ENCODE measurements around the gene FGF8.

Gene FGF8

GRCh38 chr10:101784558-101784957 lies 8.6 kb upstream of the FGF8 start:
- H3K4me3 ChIP-seq (ENCODE audit: low read depth, low read length): no peak overlapping the region
- no peak for TF ChIP-seq CTCF (IDR thresholded peaks at IDR 0.05; ENCODE audit: low read depth, low read length)
- TF ChIP-seq MYC (IDR thresholded peaks at IDR 0.05; ENCODE audit: low read depth, low read length): no peak
- no peak for TF ChIP-seq MAX (IDR thresholded peaks at IDR 0.05; ENCODE audit: low read depth, low read length)
- DNase-seq (ENCODE audit: low read depth): no peak

- TF ChIP-seq POLR2A (IDR thresholded peaks at IDR 0.05; ENCODE audit: extremely low read depth, insufficient read length) (no peak), CTCF (IDR thresholded peaks at IDR 0.05; ENCODE audit: low read depth, low read length) (no peak), MYC (IDR thresholded peaks at IDR 0.05; ENCODE audit: low read depth, low read length) (no peak), MAX (IDR thresholded peaks at IDR 0.05; ENCODE audit: low read depth, low read length) (no peak)
- DNase-seq (ENCODE audit: low read depth): no peak
- H3K4me3 ChIP-seq (ENCODE audit: low read depth, low read length): peak overlapping the region; percentile 96
These were observed 7.8 kb upstream of the FGF8 start for GRCh38 chr10:101783736-101784118.

- peak; percentile 91 for DNase-seq (ENCODE audit: low read depth)
- peak within 1 kb of the TSS; percentile 96 for H3K4me3 ChIP-seq (ENCODE audit: low read depth, low read length)
- TF ChIP-seq POLR2A (IDR thresholded peaks at IDR 0.05; ENCODE audit: extremely low read depth, insufficient read length): peak; percentile 58
- TF ChIP-seq MAX (IDR thresholded peaks at IDR 0.05; ENCODE audit: low read depth, low read length): peak; percentile 79
- peak; percentile 89 for TF ChIP-seq MYC (IDR thresholded peaks at IDR 0.05; ENCODE audit: low read depth, low read length)
- TF ChIP-seq CTCF (IDR thresholded peaks at IDR 0.05; ENCODE audit: low read depth, low read length): no peak
These were observed 7.2 kb upstream of the FGF8 start, which contains the start of gene NPM3 for GRCh38 chr10:101782811-101783735. TSS of gene NPM3 (minus strand) at chr10:101783446. CDS start at chr10:101783390, 56 bp downstream.

- no peak for TF ChIP-seq MAX (IDR thresholded peaks at IDR 0.05; ENCODE audit: low read depth, low read length)
- H3K4me3 ChIP-seq (ENCODE audit: low read depth, low read length): peak overlapping the region; percentile 96
These were observed 6.3 kb upstream of the FGF8 start for GRCh38 chr10:101781984-101782810.

GRCh38 chr10:101781655-101781983 lies 5.7 kb upstream of the FGF8 start:
- H3K4me3 ChIP-seq (ENCODE audit: low read depth, low read length): peak overlapping the region; percentile 96
- DNase-seq (ENCODE audit: low read depth): no peak
- TF ChIP-seq MYC (IDR thresholded peaks at IDR 0.05; ENCODE audit: low read depth, low read length) (no peak), CTCF (IDR thresholded peaks at IDR 0.05; ENCODE audit: low read depth, low read length) (no peak), MAX (IDR thresholded peaks at IDR 0.05; ENCODE audit: low read depth, low read length) (no peak), POLR2A (IDR thresholded peaks at IDR 0.05; ENCODE audit: extremely low read depth, insufficient read length) (no peak)

More at GRCh38 chr10:101781984-101782810, 6.3 kb upstream of the FGF8 start:
- DNase-seq (ENCODE audit: low read depth): peak; percentile 30

Measured in NB4 (cell line).